Lower lobe of right lung (tissue), 2 donors: ENCODE measurements around the gene C1QTNF3. TPM values are rescaled to one million over a fixed set of nuclear protein-coding genes. Genes with fewer than 3 reads are reported as not detected.

ENCODE experiments used
- ATAC-seq, 2 donors: fragments of 200-7000 bp; cut with Tn5 transposase; one replicate each; pipeline ENCODE4 v1.9.1; 2020 to 2022; ENCODE audit warnings: mild to moderate bottlenecking in 2 of 2, moderate library complexity in 2 of 2
- DNase-seq: peaks from one replicate; pipeline ENCODE4 v3.0.0-alpha.2; 2020
- H3K27ac ChIP-seq: fragments of 200-600 bp; one replicate; pipeline ENCODE4 v1.8.0; 2022
- H3K27me3 ChIP-seq: fragments of 200-600 bp; one replicate; pipeline ENCODE4 v1.8.0; 2022; ENCODE audit warnings: low read depth
- H3K36me3 ChIP-seq: fragments of 200-600 bp; one replicate; pipeline ENCODE4 v1.8.0; 2022; ENCODE audit warnings: mild to moderate bottlenecking
- H3K4me1 ChIP-seq: fragments of 200-600 bp; one replicate; pipeline ENCODE4 v1.8.0; 2022
- H3K4me3 ChIP-seq: fragments of 200-600 bp; one replicate; pipeline ENCODE4 v1.8.0; 2022; ENCODE audit warnings: mild to moderate bottlenecking
- H3K9me3 ChIP-seq: fragments of 200-600 bp; one replicate; pipeline ENCODE4 v1.8.0; 2022
- intact Hi-C: fragments of 100-400 bp; cut with DNase I; formaldehyde crosslinking; loops from one replicate; pipeline ENCODE4 v1.11.0; 2022
- total RNA-seq: library from RNA; stranded (reverse); fragmentation: NEBNext Ultra II Directional; extraction: Animal tissue kit (Norgen Biotek cat#: 25700); gene quantifications from one replicate; pipeline ENCODE4 v1.2.1, GENCODE V29; 2021
- TF ChIP-seq, protein P1 (sequence below): fragments of 200-600 bp; IDR thresholded peaks from one replicate; pipeline ENCODE4 v1.8.0; 2022; ENCODE audit warnings: antibody characterized with exemption, mild to moderate bottlenecking
- donor health status: DM: no; HTN: yes; CAD: no; lungs with severe emphysema.

C1QTNF3 gene
- total RNA-seq, 1 donor from 2014 or later = 6.7 TPM

DNA sequence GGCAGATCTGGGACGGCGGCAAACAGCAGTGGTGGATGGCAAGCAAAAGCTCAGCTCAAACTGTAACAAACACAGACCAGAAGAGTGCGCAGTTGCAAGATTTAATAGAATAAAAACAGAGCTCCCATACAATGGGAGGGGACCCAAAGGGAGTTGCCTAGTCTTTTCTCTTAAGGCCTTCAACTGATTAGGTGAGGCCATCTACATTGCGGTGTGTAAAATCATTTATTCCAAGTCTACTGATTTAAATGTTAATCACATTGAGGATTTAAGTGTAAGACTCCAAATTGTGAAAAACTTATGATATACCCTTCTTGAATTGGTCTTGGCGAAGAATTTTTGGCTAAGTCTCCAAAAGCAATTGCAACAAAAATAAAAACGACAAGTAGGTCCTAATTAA, 21.6 kb upstream of the C1QTNF3 start:
- peaks cover 7% of the 10 kb centered on the region for H3K36me3 ChIP-seq
- H3K4me1 ChIP-seq = no peaks in the 10 kb centered on the region
- no peak overlapping the region for H3K27ac ChIP-seq
- TF ChIP-seq, protein P1, sequence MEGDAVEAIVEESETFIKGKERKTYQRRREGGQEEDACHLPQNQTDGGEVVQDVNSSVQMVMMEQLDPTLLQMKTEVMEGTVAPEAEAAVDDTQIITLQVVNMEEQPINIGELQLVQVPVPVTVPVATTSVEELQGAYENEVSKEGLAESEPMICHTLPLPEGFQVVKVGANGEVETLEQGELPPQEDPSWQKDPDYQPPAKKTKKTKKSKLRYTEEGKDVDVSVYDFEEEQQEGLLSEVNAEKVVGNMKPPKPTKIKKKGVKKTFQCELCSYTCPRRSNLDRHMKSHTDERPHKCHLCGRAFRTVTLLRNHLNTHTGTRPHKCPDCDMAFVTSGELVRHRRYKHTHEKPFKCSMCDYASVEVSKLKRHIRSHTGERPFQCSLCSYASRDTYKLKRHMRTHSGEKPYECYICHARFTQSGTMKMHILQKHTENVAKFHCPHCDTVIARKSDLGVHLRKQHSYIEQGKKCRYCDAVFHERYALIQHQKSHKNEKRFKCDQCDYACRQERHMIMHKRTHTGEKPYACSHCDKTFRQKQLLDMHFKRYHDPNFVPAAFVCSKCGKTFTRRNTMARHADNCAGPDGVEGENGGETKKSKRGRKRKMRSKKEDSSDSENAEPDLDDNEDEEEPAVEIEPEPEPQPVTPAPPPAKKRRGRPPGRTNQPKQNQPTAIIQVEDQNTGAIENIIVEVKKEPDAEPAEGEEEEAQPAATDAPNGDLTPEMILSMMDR = no peak
- no peaks in the 10 kb centered on the region for H3K27me3 ChIP-seq
- DNase-seq = no peak
- intact Hi-C loops = no loop called here
- H3K9me3 ChIP-seq = no peaks in the 10 kb centered on the region
- H3K4me3 ChIP-seq = no peak overlapping the region
- no peak for ATAC-seq

DNA sequence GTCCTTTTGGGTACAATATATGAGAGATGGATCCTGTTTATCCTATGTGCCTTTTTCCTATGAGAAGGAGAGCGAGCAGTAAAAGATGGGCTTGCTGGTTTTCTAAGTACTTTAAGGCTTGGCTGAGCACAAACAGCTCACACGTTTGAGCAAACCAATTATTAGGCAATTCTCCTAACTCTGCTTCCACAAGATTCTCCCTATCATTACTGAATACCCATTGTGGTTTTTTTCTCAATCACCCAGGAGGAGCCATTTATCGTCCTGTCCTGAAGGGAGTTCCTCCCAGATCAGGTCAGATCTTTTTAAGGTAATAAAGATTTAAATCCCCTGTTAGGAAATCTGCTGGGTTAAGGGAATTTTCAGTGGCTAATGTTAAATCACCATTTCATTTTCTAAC, 19.4 kb upstream of the C1QTNF3 start:
- Histone ChIP-seq H3K4me3 (no peak overlapping the region), H3K9me3 (no peaks in the 10 kb centered on the region), H3K4me1 (no peaks in the 10 kb centered on the region), H3K27me3 (no peaks in the 10 kb centered on the region), H3K36me3 (peaks cover 7% of the 10 kb centered on the region), H3K27ac (no peak overlapping the region)
- intact Hi-C loops = no loop called here
- DNase-seq = no peak
- TF ChIP-seq, protein P1 = no peak
- ATAC-seq = no peak

DNA sequence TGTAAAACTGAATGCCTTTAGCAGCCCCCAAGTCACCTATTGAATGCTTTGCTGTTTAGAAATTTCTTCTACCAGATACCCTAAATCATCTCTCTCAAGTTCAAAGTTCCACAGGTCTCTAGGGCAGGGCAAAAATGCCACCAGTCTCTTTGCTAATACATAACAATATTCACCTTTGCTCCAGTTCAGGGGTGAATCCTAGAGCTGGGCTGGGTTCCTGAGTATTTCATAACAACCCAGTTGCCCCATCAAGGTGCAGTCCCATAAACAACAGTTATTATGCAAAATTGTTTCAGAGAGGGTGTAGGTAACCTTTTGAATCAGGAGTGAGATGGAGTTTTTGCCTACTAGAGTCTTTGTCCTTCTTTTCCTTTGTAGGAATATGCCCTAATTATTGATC, 19.0 kb upstream of the C1QTNF3 start:
- no peak overlapping the region for H3K27ac ChIP-seq
- H3K9me3 ChIP-seq = no peaks in the 10 kb centered on the region
- intact Hi-C loops = no loop called here
- ATAC-seq (no peak), DNase-seq (no peak)
- no peak overlapping the region for H3K4me3 ChIP-seq
- H3K27me3 ChIP-seq = no peaks in the 10 kb centered on the region
- TF ChIP-seq, protein P1 = no peak
- H3K4me1 ChIP-seq = no peaks in the 10 kb centered on the region
- H3K36me3 ChIP-seq = peaks cover 7% of the 10 kb centered on the region

DNA sequence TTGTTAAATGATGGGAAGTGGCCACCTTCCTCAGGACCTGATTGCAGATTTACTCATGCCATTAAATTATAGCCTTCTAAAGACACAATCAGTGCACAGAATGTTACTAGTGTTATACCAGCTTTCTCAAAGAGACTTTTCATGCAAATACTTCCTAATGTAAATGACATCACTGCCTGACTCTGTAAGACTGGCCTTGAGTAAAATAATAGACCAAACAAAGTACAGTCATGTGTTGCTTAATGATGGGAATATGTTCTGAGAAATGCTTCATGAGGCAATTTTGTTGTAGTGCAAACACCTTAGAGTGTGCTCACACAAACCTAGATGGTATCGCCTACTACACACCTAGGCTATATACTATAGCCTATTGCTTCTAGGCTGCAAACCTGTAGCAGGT, 17.0 kb upstream of the C1QTNF3 start:
- no peak overlapping the region for H3K4me3 ChIP-seq
- intact Hi-C loops = no loop called here
- DNase-seq (no peak), ATAC-seq (no peak)
- no peaks in the 10 kb centered on the region for H3K27me3 ChIP-seq
- no peaks in the 10 kb centered on the region for H3K4me1 ChIP-seq
- no peaks in the 10 kb centered on the region for H3K9me3 ChIP-seq
- H3K36me3 ChIP-seq = peaks cover 7% of the 10 kb centered on the region
- no peak overlapping the region for H3K27ac ChIP-seq
- TF ChIP-seq, protein P1 = no peak

DNA sequence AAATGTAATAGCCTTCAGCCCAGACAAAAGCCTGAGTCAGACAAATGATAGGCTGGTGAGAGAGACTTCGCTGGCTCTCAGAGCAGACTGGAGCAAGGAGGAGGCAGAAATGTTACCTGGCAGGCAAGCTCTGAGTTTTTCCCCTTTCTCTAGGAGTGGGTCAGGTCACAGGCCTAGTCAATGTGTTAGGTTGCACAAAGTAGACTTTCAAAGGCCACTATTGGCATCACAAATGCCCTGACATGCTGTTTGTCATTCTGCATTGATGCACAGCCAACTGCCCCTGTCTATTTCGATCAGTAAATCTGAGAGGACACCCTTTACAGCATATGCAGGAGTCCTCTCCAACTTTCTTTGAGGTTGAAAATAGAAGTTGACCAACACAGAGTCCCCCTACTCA, 15.5 kb upstream of the C1QTNF3 start:
- no peaks in the 10 kb centered on the region for H3K4me1 ChIP-seq
- DNase-seq (no peak), ATAC-seq (no peak)
- no peaks in the 10 kb centered on the region for H3K36me3 ChIP-seq
- TF ChIP-seq, protein P1 = no peak
- no peaks in the 10 kb centered on the region for H3K27me3 ChIP-seq
- intact Hi-C loops = no loop called here
- H3K4me3 ChIP-seq = no peak overlapping the region
- H3K9me3 ChIP-seq = no peaks in the 10 kb centered on the region
- H3K27ac ChIP-seq = no peak overlapping the region

DNA sequence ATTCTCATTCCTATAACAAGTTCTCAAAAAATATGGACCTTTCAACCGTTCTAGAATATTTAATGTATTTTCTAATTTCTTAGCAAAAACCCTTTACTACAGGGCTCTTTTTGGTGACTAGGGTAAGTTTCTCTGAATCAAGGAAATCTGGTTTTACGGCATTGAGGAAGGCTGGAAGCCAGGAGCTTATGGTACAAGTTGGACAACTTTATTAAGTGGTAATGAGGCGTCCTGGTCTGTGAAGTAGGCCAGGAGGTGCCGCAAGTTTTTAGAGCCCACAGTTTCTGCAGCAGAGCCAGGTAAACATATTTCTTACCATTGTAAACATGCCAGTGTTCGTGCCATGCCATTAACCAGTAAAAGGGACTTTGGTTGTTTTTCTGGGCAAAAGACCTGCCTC, 14.6 kb upstream of the C1QTNF3 start:
- TF ChIP-seq, protein P1 = no peak
- ATAC-seq = no peak
- DNase-seq = no peak
- H3K36me3 ChIP-seq = no peaks in the 10 kb centered on the region
- no peaks in the 10 kb centered on the region for H3K9me3 ChIP-seq
- H3K27ac ChIP-seq = no peak overlapping the region
- H3K4me3 ChIP-seq = no peak overlapping the region
- intact Hi-C loops = no loop called here
- H3K27me3 ChIP-seq = no peaks in the 10 kb centered on the region
- H3K4me1 ChIP-seq = no peaks in the 10 kb centered on the region
